ENCODE data around the gene FAIM2. TPM values are rescaled to one million over a fixed set of nuclear protein-coding genes. Genes with fewer than 3 reads are reported as not detected.

FAIM2 gene
- total RNA-seq (not detected), total RNA-seq (0 to 1.0 (median 0.10) reads per million in 172 experiments)
- 0.10 TPM for polyA plus RNA-seq (2013, experiment 1 of 2)
- polyA plus RNA-seq (2013, experiment 2 of 2): 0.22 TPM

GRCh38 chr12:49903700-49904423, at the start of gene FAIM2:
FAIM2 (minus strand) TSS chr12:49903900; CDS start chr12:49903792, 108 bp downstream.
- peaks cover 14% of the 10 kb centered on the region for H3K4me1 ChIP-seq (ENCODE audit: insufficient read depth, low read length)
- peak; percentile 16 to 65 (median 44) for DNase-seq
- intact Hi-C loops (cut with DNase I, micrococcal nuclease): no loop called here
- Mint-ChIP-seq H3K27me3 (peaks cover 15% of the 10 kb centered on the region), H3K9me3 (no peaks in the 10 kb centered on the region), H3K4me1 (ENCODE audit: low read depth) (peaks cover 5% of the 10 kb centered on the region), H3K4me3 (peak within 1 kb of the TSS; percentile 88), H3K36me3 (ENCODE audit: low read depth) (no peaks in the 10 kb centered on the region), H3K27ac (no peak within 1 kb of the TSS)
- POLR2A ChIA-PET: no interaction called here
- no peak for TF ChIP-seq CTCF (IDR thresholded peaks at IDR 0.05)
- CTCF ChIA-PET: no interaction called here
- H3K27me3 ChIP-seq (ENCODE audit: control insufficient read depth in 1 of 2, insufficient read depth in 2 of 2, low read length in 2 of 2): no peaks in the 10 kb centered on the region
- no peak within 1 kb of the TSS for H3K27ac ChIP-seq (ENCODE audit: low read depth in 1 of 2, low read length in 2 of 2)
- H3K36me3 ChIP-seq (ENCODE audit: insufficient read depth, low read length): no peaks in the 10 kb centered on the region
- peak within 1 kb of the TSS; percentile 47 for H3K4me3 ChIP-seq (ENCODE audit: low read length)
- H3K9me3 ChIP-seq (ENCODE audit: control insufficient read depth in 1 of 2, insufficient read depth in 1 of 2, low read length in 2 of 2): no peaks in the 10 kb centered on the region
- peak; percentile 84 for ATAC-seq (ENCODE audit: poor library complexity)

- POLR2A ChIA-PET: no interaction called here
- Histone ChIP-seq H3K36me3 (ENCODE audit: insufficient read depth, low read length) (no peaks in the 10 kb centered on the region), H3K9me3 (ENCODE audit: control insufficient read depth in 1 of 2, insufficient read depth in 1 of 2, low read length in 2 of 2) (peaks cover 0 to 3% of the 10 kb centered on the region in 2 experiments), H3K4me3 (ENCODE audit: low read length) (no peak overlapping the region), H3K27ac (ENCODE audit: low read depth in 1 of 2, low read length in 2 of 2) (no peak overlapping the region), H3K4me1 (ENCODE audit: insufficient read depth, low read length) (no peaks in the 10 kb centered on the region), H3K27me3 (ENCODE audit: control insufficient read depth in 1 of 2, insufficient read depth in 2 of 2, low read length in 2 of 2) (peaks cover 31 to 54% of the 10 kb centered on the region in 2 experiments)
- ATAC-seq (ENCODE audit: poor library complexity) (no peak), DNase-seq (no peak)
- intact Hi-C loops (cut with DNase I, micrococcal nuclease): no loop called here
- H3K36me3 Mint-ChIP-seq (ENCODE audit: low read depth): no peaks in the 10 kb centered on the region
- TF ChIP-seq CTCF (IDR thresholded peaks at IDR 0.05): no peak
- CTCF ChIA-PET: interaction anchor here (3.5 kb wide), 1 partner anchor 14 kb away, joined by 19 read pairs; no protein-coding TSS in a partner anchor
- H3K4me3 Mint-ChIP-seq: no peak overlapping the region
- no peaks in the 10 kb centered on the region for H3K9me3 Mint-ChIP-seq
- peaks cover 63% of the 10 kb centered on the region for H3K27me3 Mint-ChIP-seq
- H3K27ac Mint-ChIP-seq: no peak overlapping the region
- no peaks in the 10 kb centered on the region for H3K4me1 Mint-ChIP-seq (ENCODE audit: low read depth)
These were observed 49.5 kb upstream of the FAIM2 start for GRCh38 chr12:49953151-49953550.

- ATAC-seq (ENCODE audit: poor library complexity) (no peak), DNase-seq (no peak)
- Histone ChIP-seq H3K4me1 (ENCODE audit: insufficient read depth, low read length) (no peaks in the 10 kb centered on the region), H3K36me3 (ENCODE audit: insufficient read depth, low read length) (no peaks in the 10 kb centered on the region), H3K27me3 (ENCODE audit: control insufficient read depth in 1 of 2, insufficient read depth in 2 of 2, low read length in 2 of 2) (peaks cover 26 to 47% of the 10 kb centered on the region in 2 experiments), H3K9me3 (ENCODE audit: control insufficient read depth in 1 of 2, insufficient read depth in 1 of 2, low read length in 2 of 2) (peaks cover 0 to 3% of the 10 kb centered on the region in 2 experiments), H3K4me3 (ENCODE audit: low read length) (no peak overlapping the region), H3K27ac (ENCODE audit: low read depth in 1 of 2, low read length in 2 of 2) (no peak overlapping the region)
- POLR2A ChIA-PET: no interaction called here
- Mint-ChIP-seq H3K4me3 (no peak overlapping the region), H3K4me1 (ENCODE audit: low read depth) (no peaks in the 10 kb centered on the region), H3K27ac (no peak overlapping the region), H3K36me3 (ENCODE audit: low read depth) (no peaks in the 10 kb centered on the region), H3K27me3 (peaks cover 57% of the 10 kb centered on the region), H3K9me3 (no peaks in the 10 kb centered on the region)
- intact Hi-C loops (cut with DNase I, micrococcal nuclease): no loop called here
- TF ChIP-seq CTCF (IDR thresholded peaks at IDR 0.05): no peak
- CTCF ChIA-PET: interaction anchor here (3.5 kb wide), 1 partner anchor 15 kb away, joined by 19 read pairs; no protein-coding TSS in a partner anchor
These were observed 48.8 kb upstream of the FAIM2 start for GRCh38 chr12:49952391-49953055.
